Measurements from ENCODE around the gene RELN.

DNA sequence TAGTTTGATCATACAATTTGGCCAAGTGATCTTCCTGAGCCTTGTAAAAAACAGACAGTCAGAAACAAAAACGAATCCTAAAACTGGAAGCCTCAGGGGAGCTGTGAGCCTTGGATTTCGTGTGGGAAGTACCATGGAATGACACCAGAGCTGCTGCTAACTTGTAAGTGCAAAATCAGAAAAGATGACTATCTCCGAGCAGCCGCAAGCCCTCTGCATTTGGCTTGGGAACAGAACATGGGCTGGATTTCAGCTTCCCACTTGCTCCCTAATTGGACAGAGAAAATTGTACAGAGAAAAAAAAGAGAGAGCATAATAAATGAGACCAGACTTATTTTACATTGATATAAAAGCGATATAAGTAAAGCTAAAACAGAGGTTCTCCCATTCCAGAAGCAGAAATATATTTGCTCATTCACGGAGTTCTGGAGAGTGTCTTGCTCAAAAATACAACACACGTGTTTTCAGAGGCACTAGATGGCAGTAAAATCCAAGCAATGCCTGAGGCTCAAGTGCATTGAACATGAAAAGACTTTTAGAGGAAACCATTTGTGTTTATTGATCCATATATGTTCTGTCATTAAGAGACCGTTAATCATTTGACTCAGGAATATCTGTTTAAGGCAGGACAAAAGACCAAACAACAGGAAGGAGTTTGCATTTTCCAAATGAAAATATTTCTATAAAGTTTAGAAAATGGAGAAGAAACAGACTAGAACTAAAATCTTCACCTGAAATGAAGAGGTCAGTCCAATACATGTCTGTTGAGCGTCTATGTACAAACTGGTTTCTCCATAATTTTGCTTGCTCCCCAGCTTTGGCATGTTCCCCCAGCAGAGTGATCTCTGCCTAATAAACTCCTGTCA is 465.2 kb downstream of the RELN start:
- TF ChIP-seq ZNF785 (CRISPR knock-in tag; IDR thresholded peaks at IDR 0.05) (no peak), ZFX (CRISPR knock-in tag; IDR thresholded peaks at IDR 0.05) (no peak), GABPA (tag; conservative IDR thresholded peaks at IDR 0.05; ENCODE audit: low read depth) (no peak), SMAD3 (CRISPR knock-in tag; conservative IDR thresholded peaks at IDR 0.05) (no peak), PHF21A (IDR thresholded peaks at IDR 0.05; ENCODE audit: borderline replicate concordance, low read depth) (no peak)
